B cell (primary cell): ENCODE data around the gene HPCAL4. TPM values are rescaled to one million over a fixed set of nuclear protein-coding genes. Genes with fewer than 3 reads are reported as not detected.

Experiments
- ATAC-seq: fragments of 200-7000 bp; cut with Tn5 transposase; one replicate; pipeline ENCODE4 v1.10.0; 2021; ENCODE audit warnings: low read depth, mild to moderate bottlenecking, moderate number of reproducible peaks, moderate library complexity
- CTCF ChIA-PET: fragments of 350-600 bp; sonication (Branson Sonifier 250); formaldehyde crosslinking; loops from one replicate; lab custom pipeline; 2021; ENCODE audit warnings: antibody characterized with exemption, inconsistent platforms; lab: Charles Lee
- POLR2A ChIA-PET: fragments of 350-600 bp; sonication (Branson Sonifier 250); formaldehyde crosslinking; loops from one replicate; lab custom pipeline; 2021; ENCODE audit warnings: antibody characterized with exemption; lab: Charles Lee
- DNase-seq: peaks from one replicate; pipeline ENCODE4 v3.0.0; 2013
- H2AFZ ChIP-seq: 2 replicates; pipeline ENCODE4 v1.6.1; 2012; ENCODE audit warnings: mild to moderate bottlenecking, low read depth, low read length; ENCODE audit not compliant: insufficient read depth, poor library complexity, severe bottlenecking
- H3K27ac ChIP-seq, 2 donors: 1 replicate in 1 of 2; 2 replicates in 1 of 2; pipeline ENCODE4 v1.5.1; 2012 to 2013; ENCODE audit warnings: low read length in 2 of 2, mild to moderate bottlenecking in 2 of 2, moderate library complexity in 1 of 2
- H3K27me3 ChIP-seq, 4 experiments: fragments of 200-600 bp in 1 of 4; sonication (generic) in 1 of 4; replicated peaks in 1 of 4; 1 replicate in 2 of 4; 2 replicates in 2 of 4; pipeline versions ENCODE4 v1.6.1 to v1.7.0; 2013 to 2016; ENCODE audit warnings: low read length in 3 of 4, mild to moderate bottlenecking in 2 of 4, mixed read lengths in 1 of 4, moderate library complexity in 1 of 4; ENCODE audit not compliant: insufficient read depth in 4 of 4, control insufficient read depth in 3 of 4; ENCODE audit errors: control extremely low read depth in 1 of 4
- H3K36me3 ChIP-seq, 2 experiments: replicated peaks in 1 of 2; 1 replicate in 1 of 2; 2 replicates in 1 of 2; pipeline versions ENCODE4 v1.6.1 to v1.7.1; 2013; ENCODE audit warnings: low read length in 1 of 2; ENCODE audit not compliant: insufficient read depth in 2 of 2, control insufficient read depth in 1 of 2; ENCODE audit errors: control extremely low read depth in 1 of 2, extremely low read depth in 1 of 2
- H3K4me1 ChIP-seq, 2 donors: fragments of 200-600 bp in 1 of 2; sonication (generic) in 1 of 2; 1 replicate in 1 of 2; 2 replicates in 1 of 2; pipeline versions ENCODE4 v1.5.1 to v1.6.1; 2013 to 2017; ENCODE audit warnings: low read length in 2 of 2; ENCODE audit not compliant: control insufficient read depth in 2 of 2, insufficient read depth in 2 of 2
- H3K4me2 ChIP-seq: replicated peaks from 2 replicates; pipeline ENCODE3; 2012; ENCODE audit warnings: mild to moderate bottlenecking, low read depth, low read length; ENCODE audit not compliant: poor library complexity, severe bottlenecking
- H3K4me3 ChIP-seq, 5 experiments: fragments of 200-600 bp in 1 of 5; sonication (generic) in 1 of 5; 1 replicate in 3 of 5; 2 replicates in 2 of 5; pipeline versions ENCODE4 v1.5.1 to v1.7.0; 2011 to 2016; ENCODE audit warnings: low read length in 4 of 5, mild to moderate bottlenecking in 4 of 5, low read depth in 2 of 5, control low read depth in 1 of 5, moderate library complexity in 1 of 5; ENCODE audit not compliant: insufficient read depth in 1 of 5; ENCODE audit errors: control extremely low read depth in 1 of 5, extremely low read depth in 1 of 5
- H3K79me2 ChIP-seq: fragments of 200-600 bp; sonication (generic); one replicate; pipeline ENCODE4 v1.6.0; 2016; ENCODE audit warnings: low read length; ENCODE audit not compliant: control insufficient read depth, insufficient read depth
- H3K9ac ChIP-seq: fragments of 200-600 bp; sonication (generic); 2 replicates; pipeline ENCODE4 v1.6.1; 2017; ENCODE audit warnings: mild to moderate bottlenecking, low read length, moderate library complexity
- H3K9me3 ChIP-seq, 3 donors: one replicate each; pipeline versions ENCODE4 v1.6.1 to v1.7.1; 2013; ENCODE audit warnings: low read length in 2 of 3; ENCODE audit not compliant: control insufficient read depth in 2 of 3, insufficient read depth in 1 of 3; ENCODE audit errors: control extremely low read depth in 1 of 3
- H4K20me1 ChIP-seq: 2 replicates; pipeline ENCODE4 v1.6.0; 2012; ENCODE audit warnings: mild to moderate bottlenecking, low read length; ENCODE audit not compliant: insufficient read depth, control insufficient read depth, poor library complexity, severe bottlenecking
- H3K27ac Mint-ChIP-seq: one replicate; pipeline ENCODE4 v1.8.0; 2021; ENCODE audit warnings: mixed read lengths
- H3K27me3 Mint-ChIP-seq: one replicate; pipeline ENCODE4 v1.8.0; 2021; ENCODE audit warnings: mixed read lengths
- H3K4me1 Mint-ChIP-seq: one replicate; pipeline ENCODE4 v1.8.0; 2021; ENCODE audit warnings: mixed read lengths
- H3K4me3 Mint-ChIP-seq: one replicate; pipeline ENCODE4 v1.8.0; 2021; ENCODE audit warnings: mixed read lengths
- H3K9me3 Mint-ChIP-seq: one replicate; pipeline ENCODE4 v1.8.0; 2022; ENCODE audit warnings: mixed read lengths; ENCODE audit not compliant: insufficient read depth
- CTCF ChIP-seq: fragments of 200-600 bp; IDR thresholded peaks from one replicate; pipeline ENCODE4 v1.8.0; 2022; ENCODE audit warnings: antibody characterized with exemption, mild to moderate bottlenecking
- EZH2 ChIP-seq: IDR thresholded peaks from 2 replicates; pipeline ENCODE4 v1.6.1; 2012; ENCODE audit warnings: borderline replicate concordance, low read depth, mild to moderate bottlenecking, moderate library complexity, low read length; ENCODE audit not compliant: insufficient read depth, poor library complexity, severe bottlenecking
- WGBS: methylation state at CpG from one replicate; pipeline ENCODE4 v1.1.5; 2013; ENCODE audit warnings: missing lambda C conversion rate; ENCODE audit not compliant: insufficient coverage; 5-methylcytosine and 5-hydroxymethylcytosine counted together
- intact Hi-C: fragments of 100-400 bp; cut with micrococcal nuclease; formaldehyde crosslinking; loops from one replicate; pipeline ENCODE4 v1.10.0; 2022
- polyA plus RNA-seq: library from polyadenylated mRNA; depleted of rRNA; stranded (reverse); fragments of >200 nt; gene quantifications from 2 replicates; pipeline ENCODE4 v1.2.3, GENCODE V29; 2012
- total RNA-seq, 2 donors: library from RNA; stranded (reverse); fragments of 120-200 nt in 1 of 2; gene quantifications; 1 replicate in 1 of 2; 2 replicates in 1 of 2; pipeline versions ENCODE4 v1.2.3 to v1.2.4, GENCODE V29; 2013 to 2022

HPCAL4 gene
- total and polyA plus RNA-seq, 2 donors (not counting 1 experiment from before 2014, with no cell fraction given), result not detected

GRCh38 chr1:39675220-39675619 is 16.0 kb downstream of the HPCAL4 start:
- CTCF ChIA-PET, result interaction anchor here (1.9 to 11.3 kb wide), 2 partner anchors 19 to 69 kb away, joined by 4 to 113 read pairs; no protein-coding TSS in a partner anchor
- H3K4me3 ChIP-seq, result no peak overlapping the region
- no peaks in the 10 kb centered on the region for H3K36me3 ChIP-seq
- intact Hi-C loops, result no loop called here
- DNase-seq (no peak), ATAC-seq (no peak)
- no peak overlapping the region for H3K9ac ChIP-seq
- no peak overlapping the region for H2AFZ ChIP-seq
- no peak overlapping the region for H3K27ac ChIP-seq
- H3K4me3 Mint-ChIP-seq, result no peak overlapping the region
- no peaks in the 10 kb centered on the region for H3K9me3 Mint-ChIP-seq
- POLR2A ChIA-PET, result no interaction called here
- peaks cover 5% of the 10 kb centered on the region for H3K4me1 Mint-ChIP-seq
- H4K20me1 ChIP-seq, result no peaks in the 10 kb centered on the region
- no peak overlapping the region for H3K4me2 ChIP-seq
- H3K27ac Mint-ChIP-seq, result no peak overlapping the region
- TF ChIP-seq EZH2 (no peak), CTCF (no peak)
- H3K79me2 ChIP-seq, result no peaks in the 10 kb centered on the region
- H3K9me3 ChIP-seq, result peaks cover 0 to 4% (median 0%) of the 10 kb centered on the region in 3 donors
- H3K27me3 Mint-ChIP-seq, result peaks cover 47% of the 10 kb centered on the region
- H3K27me3 ChIP-seq, result peaks cover 0 to 37% (median 20%) of the 10 kb centered on the region in 4 experiments
- peaks cover 12 to 20% of the 10 kb centered on the region in 2 donors for H3K4me1 ChIP-seq
- 100% methylated on average over 1 of the region's 1 CpG for WGBS

- DNase-seq (no peak), ATAC-seq (no peak)
- 84% methylated on average over 3 of the region's 3 CpGs for WGBS
- intact Hi-C loops, result no loop called here
- H3K27ac ChIP-seq, result no peak overlapping the region
- TF ChIP-seq CTCF (no peak), EZH2 (no peak)
- ChIA-PET CTCF (interaction anchor here (0.7 to 11.3 kb wide), 6 partner anchors 9 to 90 kb away, joined by 3 to 113 read pairs (median 6); partner anchors contain the start of gene HPCAL4), POLR2A (no interaction called here)
- H3K4me3 ChIP-seq, result no peak overlapping the region
- no peaks in the 10 kb centered on the region for H4K20me1 ChIP-seq
- H2AFZ ChIP-seq, result no peak overlapping the region
- H3K79me2 ChIP-seq, result no peaks in the 10 kb centered on the region
- peaks cover 51% of the 10 kb centered on the region for H3K27me3 Mint-ChIP-seq
- H3K9ac ChIP-seq, result no peak overlapping the region
- H3K4me2 ChIP-seq, result no peak overlapping the region
- H3K4me1 Mint-ChIP-seq, result peaks cover 5% of the 10 kb centered on the region
- peaks cover 12 to 20% of the 10 kb centered on the region in 2 donors for H3K4me1 ChIP-seq
- no peak overlapping the region for H3K27ac Mint-ChIP-seq
- H3K9me3 ChIP-seq, result no peaks in the 10 kb centered on the region
- H3K4me3 Mint-ChIP-seq, result no peak overlapping the region
- H3K9me3 Mint-ChIP-seq, result no peaks in the 10 kb centered on the region
- H3K36me3 ChIP-seq, result no peaks in the 10 kb centered on the region
- peaks cover 0 to 42% (median 20%) of the 10 kb centered on the region in 4 experiments for H3K27me3 ChIP-seq
Observed at GRCh38 chr1:39673215-39673614, 18.0 kb downstream of the HPCAL4 start.
